ENCODE measurements around the gene CLDN17. TPM values are rescaled to one million over a fixed set of nuclear protein-coding genes. Genes with fewer than 3 reads are reported as not detected.

Gene CLDN17
- total RNA-seq, 1 donor from 2014 or later = not detected

GRCh38 chr21:30129246-30129645 lies 37.4 kb downstream of the CLDN17 start:
- intact Hi-C loops (cut with DNase I) = no loop called here
- no peaks in the 10 kb centered on the region for H3K27me3 ChIP-seq (ENCODE audit: low read depth)
- no peak overlapping the region for H3K27ac ChIP-seq
- H3K36me3 ChIP-seq = no peaks in the 10 kb centered on the region
- H3K9me3 ChIP-seq = no peaks in the 10 kb centered on the region
- ATAC-seq = no peak
- DNase-seq = no peak
- no peak overlapping the region for H3K4me3 ChIP-seq
- TF ChIP-seq, protein P1, sequence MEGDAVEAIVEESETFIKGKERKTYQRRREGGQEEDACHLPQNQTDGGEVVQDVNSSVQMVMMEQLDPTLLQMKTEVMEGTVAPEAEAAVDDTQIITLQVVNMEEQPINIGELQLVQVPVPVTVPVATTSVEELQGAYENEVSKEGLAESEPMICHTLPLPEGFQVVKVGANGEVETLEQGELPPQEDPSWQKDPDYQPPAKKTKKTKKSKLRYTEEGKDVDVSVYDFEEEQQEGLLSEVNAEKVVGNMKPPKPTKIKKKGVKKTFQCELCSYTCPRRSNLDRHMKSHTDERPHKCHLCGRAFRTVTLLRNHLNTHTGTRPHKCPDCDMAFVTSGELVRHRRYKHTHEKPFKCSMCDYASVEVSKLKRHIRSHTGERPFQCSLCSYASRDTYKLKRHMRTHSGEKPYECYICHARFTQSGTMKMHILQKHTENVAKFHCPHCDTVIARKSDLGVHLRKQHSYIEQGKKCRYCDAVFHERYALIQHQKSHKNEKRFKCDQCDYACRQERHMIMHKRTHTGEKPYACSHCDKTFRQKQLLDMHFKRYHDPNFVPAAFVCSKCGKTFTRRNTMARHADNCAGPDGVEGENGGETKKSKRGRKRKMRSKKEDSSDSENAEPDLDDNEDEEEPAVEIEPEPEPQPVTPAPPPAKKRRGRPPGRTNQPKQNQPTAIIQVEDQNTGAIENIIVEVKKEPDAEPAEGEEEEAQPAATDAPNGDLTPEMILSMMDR (IDR thresholded peaks at IDR 0.05) = no peak
- H3K4me1 ChIP-seq = no peaks in the 10 kb centered on the region

DNA sequence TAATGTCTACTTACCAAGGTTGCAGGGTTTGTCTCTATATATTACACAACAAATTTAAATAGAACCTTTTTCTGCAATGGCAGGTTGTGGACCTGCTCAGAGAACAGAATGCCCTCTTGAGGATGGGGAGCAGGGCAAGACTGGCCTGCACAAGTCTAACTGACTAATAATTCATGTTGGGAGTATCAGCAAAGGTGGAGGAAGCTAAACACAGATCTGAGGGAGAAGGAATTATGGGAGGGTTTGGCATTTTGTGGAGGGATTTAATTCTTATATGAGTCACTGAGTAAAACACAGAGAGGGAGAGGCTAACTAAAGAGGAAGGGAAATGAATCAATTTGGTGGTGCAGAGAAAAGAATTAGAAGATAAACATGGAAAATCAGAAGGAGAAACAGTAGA lies 40.0 kb downstream of the CLDN17 start:
- no peak for ATAC-seq
- H3K36me3 ChIP-seq = no peaks in the 10 kb centered on the region
- TF ChIP-seq, protein P1 (IDR thresholded peaks at IDR 0.05) = no peak
- intact Hi-C loops (cut with DNase I) = no loop called here
- no peak overlapping the region for H3K4me3 ChIP-seq
- no peaks in the 10 kb centered on the region for H3K4me1 ChIP-seq
- H3K27ac ChIP-seq = no peak overlapping the region
- DNase-seq = no peak
- no peaks in the 10 kb centered on the region for H3K9me3 ChIP-seq
- no peaks in the 10 kb centered on the region for H3K27me3 ChIP-seq (ENCODE audit: low read depth)

GRCh38 chr21:30117631-30118030 lies 49.0 kb downstream of the CLDN17 start:
- Histone ChIP-seq H3K9me3 (no peaks in the 10 kb centered on the region), H3K36me3 (no peaks in the 10 kb centered on the region), H3K27me3 (ENCODE audit: low read depth) (no peaks in the 10 kb centered on the region), H3K4me1 (no peaks in the 10 kb centered on the region), H3K27ac (no peak overlapping the region), H3K4me3 (no peak overlapping the region)
- intact Hi-C loops (cut with DNase I) = no loop called here
- TF ChIP-seq, protein P1 (IDR thresholded peaks at IDR 0.05) = no peak
- no peak for ATAC-seq
- DNase-seq = no peak

DNA sequence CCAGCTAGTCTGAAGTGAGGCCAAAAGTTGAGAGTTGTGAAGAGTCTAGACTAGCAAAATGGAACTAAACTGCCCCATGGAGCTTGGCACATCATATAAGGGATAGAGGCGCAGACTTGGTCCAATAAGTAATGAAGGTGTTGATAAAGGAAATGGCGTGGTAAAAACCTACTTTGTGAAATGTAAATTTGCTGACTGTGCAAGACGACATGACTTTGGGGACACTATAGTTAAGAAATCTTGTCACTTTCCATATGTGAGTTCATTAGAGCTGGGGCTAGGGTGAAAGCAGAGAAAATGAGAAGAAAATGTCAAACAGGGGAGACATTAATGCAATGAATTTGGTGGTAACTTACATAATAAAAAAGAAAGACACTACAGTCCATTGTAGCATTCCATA lies 50.1 kb downstream of the CLDN17 start:
- no peaks in the 10 kb centered on the region for H3K36me3 ChIP-seq
- intact Hi-C loops (cut with DNase I) = no loop called here
- H3K4me1 ChIP-seq = no peaks in the 10 kb centered on the region
- H3K4me3 ChIP-seq = no peak overlapping the region
- TF ChIP-seq, protein P1 (IDR thresholded peaks at IDR 0.05) = no peak
- ATAC-seq (no peak), DNase-seq (no peak)
- H3K9me3 ChIP-seq = no peaks in the 10 kb centered on the region
- H3K27me3 ChIP-seq (ENCODE audit: low read depth) = no peaks in the 10 kb centered on the region
- no peak overlapping the region for H3K27ac ChIP-seq

Other genes starting within 250 kb of the CLDN17 start
- not detected for gene GRIK1, start 226.8 kb downstream of the CLDN17 start, total RNA-seq
- 2.9 TPM for gene CLDN8, start 49.3 kb upstream of the CLDN17 start, total RNA-seq
- gene KRTAP24-1, start 116.1 kb upstream of the CLDN17 start, total RNA-seq = not detected
- not detected for gene KRTAP25-1, start 122.7 kb upstream of the CLDN17 start, total RNA-seq
- gene KRTAP26-1, start 153.5 kb upstream of the CLDN17 start, total RNA-seq = not detected
- not detected for gene KRTAP27-1, start 170.9 kb upstream of the CLDN17 start, total RNA-seq
- not detected for gene KRTAP23-1, start 181.8 kb upstream of the CLDN17 start, total RNA-seq
- gene KRTAP13-2, start 205.5 kb upstream of the CLDN17 start, total RNA-seq = not detected
- not detected for gene KRTAP13-1, start 229.2 kb upstream of the CLDN17 start, total RNA-seq

Measured in lower lobe of right lung (tissue), 2 donors.